ENCODE data around the gene NFYC. TPM values are rescaled to one million over a fixed set of nuclear protein-coding genes. Genes with fewer than 3 reads are reported as not detected.

Gene NFYC
- total RNA-seq, 1 donor from 2014 or later: 67.2 TPM

DNA sequence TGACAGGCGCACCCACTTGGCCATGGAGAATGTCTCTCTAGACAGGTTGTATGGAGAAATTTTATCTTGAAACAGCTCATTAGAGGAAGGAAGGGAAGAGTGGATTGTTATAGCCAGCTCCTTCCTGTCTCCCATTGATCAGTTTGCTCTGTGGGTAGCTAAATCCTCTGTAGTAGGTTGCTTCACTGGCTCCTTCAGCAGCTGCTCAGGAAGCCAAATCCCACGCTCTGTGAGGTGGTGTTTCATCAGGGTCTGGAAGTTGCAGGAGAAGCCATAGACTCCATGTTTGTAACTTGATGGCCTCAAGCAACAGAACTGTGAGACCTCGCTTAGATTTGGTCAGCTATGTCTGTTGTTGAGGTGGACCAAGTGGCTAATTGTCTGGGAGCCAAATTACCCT is 6.8 kb upstream of the NFYC start:
- TF ChIP-seq, protein P1, sequence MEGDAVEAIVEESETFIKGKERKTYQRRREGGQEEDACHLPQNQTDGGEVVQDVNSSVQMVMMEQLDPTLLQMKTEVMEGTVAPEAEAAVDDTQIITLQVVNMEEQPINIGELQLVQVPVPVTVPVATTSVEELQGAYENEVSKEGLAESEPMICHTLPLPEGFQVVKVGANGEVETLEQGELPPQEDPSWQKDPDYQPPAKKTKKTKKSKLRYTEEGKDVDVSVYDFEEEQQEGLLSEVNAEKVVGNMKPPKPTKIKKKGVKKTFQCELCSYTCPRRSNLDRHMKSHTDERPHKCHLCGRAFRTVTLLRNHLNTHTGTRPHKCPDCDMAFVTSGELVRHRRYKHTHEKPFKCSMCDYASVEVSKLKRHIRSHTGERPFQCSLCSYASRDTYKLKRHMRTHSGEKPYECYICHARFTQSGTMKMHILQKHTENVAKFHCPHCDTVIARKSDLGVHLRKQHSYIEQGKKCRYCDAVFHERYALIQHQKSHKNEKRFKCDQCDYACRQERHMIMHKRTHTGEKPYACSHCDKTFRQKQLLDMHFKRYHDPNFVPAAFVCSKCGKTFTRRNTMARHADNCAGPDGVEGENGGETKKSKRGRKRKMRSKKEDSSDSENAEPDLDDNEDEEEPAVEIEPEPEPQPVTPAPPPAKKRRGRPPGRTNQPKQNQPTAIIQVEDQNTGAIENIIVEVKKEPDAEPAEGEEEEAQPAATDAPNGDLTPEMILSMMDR (conservative IDR thresholded peaks at IDR 0.05): no peak
- Mint-ChIP-seq H3K9me3 (peaks cover 8% of the 10 kb centered on the region), H3K27me3 (ENCODE audit: low read depth) (no peaks in the 10 kb centered on the region), H3K36me3 (ENCODE audit: low read depth) (peaks cover 22% of the 10 kb centered on the region), H3K4me1 (peaks cover 10% of the 10 kb centered on the region), H3K27ac (ENCODE audit: unreplicated experiment) (no peak overlapping the region), H3K4me3 (no peak overlapping the region)
- no peak for DNase-seq (ENCODE audit: low read depth, low spot score)

DNA sequence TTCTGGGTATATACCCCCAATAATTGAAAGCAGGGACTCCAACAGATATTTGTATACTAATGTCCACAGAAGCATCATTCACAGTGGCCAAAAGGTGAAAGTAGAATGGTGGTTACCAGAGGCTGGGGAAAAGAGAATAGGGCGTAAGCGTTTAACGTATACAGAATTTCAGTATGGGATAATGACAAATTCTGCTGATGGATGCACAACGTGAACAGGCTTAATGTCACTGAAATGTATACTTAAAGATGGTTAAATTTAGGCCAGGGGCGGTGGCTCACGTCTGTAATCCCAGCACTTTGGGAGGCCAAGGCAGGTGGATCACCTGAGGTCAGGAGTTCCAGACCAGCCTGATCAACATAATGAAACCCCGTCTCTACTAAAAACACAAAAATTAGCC is 4.4 kb upstream of the NFYC start:
- Mint-ChIP-seq H3K4me1 (peaks cover 30% of the 10 kb centered on the region), H3K4me3 (no peak overlapping the region), H3K9me3 (peaks cover 8% of the 10 kb centered on the region), H3K27me3 (ENCODE audit: low read depth) (no peaks in the 10 kb centered on the region), H3K36me3 (ENCODE audit: low read depth) (peaks cover 24% of the 10 kb centered on the region), H3K27ac (ENCODE audit: unreplicated experiment) (no peak overlapping the region)
- no peak for DNase-seq (ENCODE audit: low read depth, low spot score)
- TF ChIP-seq, protein P1 (conservative IDR thresholded peaks at IDR 0.05): no peak

DNA sequence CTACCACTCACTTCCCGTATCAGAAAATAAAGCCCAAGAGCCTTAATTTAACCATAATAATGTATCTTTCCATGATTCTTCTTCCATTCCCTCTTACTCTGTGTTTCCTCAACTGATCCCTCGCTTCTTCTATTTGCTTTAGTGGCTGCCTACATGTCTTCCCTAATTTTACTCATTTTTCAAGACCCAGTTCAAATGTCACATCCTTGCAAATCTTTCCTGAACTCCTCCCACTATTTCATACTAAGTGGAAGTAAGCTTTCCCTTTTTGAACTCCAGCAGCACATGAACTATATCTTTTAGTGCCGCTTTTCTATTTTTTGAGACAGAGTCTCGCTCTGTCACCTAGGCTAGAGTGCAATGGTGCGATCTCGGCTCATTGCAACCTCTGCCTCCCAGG is 3.8 kb upstream of the NFYC start:
- no peak overlapping the region for H3K4me3 Mint-ChIP-seq
- H3K27me3 Mint-ChIP-seq (ENCODE audit: low read depth): no peaks in the 10 kb centered on the region
- peaks cover 8% of the 10 kb centered on the region for H3K9me3 Mint-ChIP-seq
- no peak for DNase-seq (ENCODE audit: low read depth, low spot score)
- peaks cover 36% of the 10 kb centered on the region for H3K4me1 Mint-ChIP-seq
- TF ChIP-seq, protein P1 (conservative IDR thresholded peaks at IDR 0.05): no peak
- no peak overlapping the region for H3K27ac Mint-ChIP-seq (ENCODE audit: unreplicated experiment)
- H3K36me3 Mint-ChIP-seq (ENCODE audit: low read depth): peaks cover 24% of the 10 kb centered on the region

DNA sequence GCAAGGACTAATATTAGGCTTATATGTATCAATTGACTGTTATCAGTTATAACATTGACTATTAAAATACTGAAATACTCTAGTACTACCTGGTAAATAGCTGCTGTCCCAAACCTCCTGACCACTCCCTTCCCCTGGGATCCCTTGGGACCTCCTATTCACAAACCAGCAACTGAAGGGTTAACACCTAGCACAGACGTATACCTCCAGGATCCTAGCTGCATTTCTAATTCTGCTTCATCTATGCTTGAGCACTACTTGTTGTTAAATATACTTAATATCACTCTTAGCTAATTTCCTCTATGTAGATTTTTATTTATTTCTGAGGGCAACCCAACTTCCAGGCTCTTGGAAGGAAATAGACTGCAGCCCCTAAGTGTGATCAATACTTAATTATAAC is 1.8 kb upstream of the NFYC start:
- no peak for DNase-seq (ENCODE audit: low read depth, low spot score)
- TF ChIP-seq, protein P1 (conservative IDR thresholded peaks at IDR 0.05): no peak
- no peaks in the 10 kb centered on the region for H3K9me3 Mint-ChIP-seq
- peaks cover 18% of the 10 kb centered on the region for H3K36me3 Mint-ChIP-seq (ENCODE audit: low read depth)
- peaks cover 50% of the 10 kb centered on the region for H3K4me1 Mint-ChIP-seq
- H3K4me3 Mint-ChIP-seq: peak overlapping the region; percentile 75
- no peak overlapping the region for H3K27ac Mint-ChIP-seq (ENCODE audit: unreplicated experiment)
- H3K27me3 Mint-ChIP-seq (ENCODE audit: low read depth): no peaks in the 10 kb centered on the region

DNA sequence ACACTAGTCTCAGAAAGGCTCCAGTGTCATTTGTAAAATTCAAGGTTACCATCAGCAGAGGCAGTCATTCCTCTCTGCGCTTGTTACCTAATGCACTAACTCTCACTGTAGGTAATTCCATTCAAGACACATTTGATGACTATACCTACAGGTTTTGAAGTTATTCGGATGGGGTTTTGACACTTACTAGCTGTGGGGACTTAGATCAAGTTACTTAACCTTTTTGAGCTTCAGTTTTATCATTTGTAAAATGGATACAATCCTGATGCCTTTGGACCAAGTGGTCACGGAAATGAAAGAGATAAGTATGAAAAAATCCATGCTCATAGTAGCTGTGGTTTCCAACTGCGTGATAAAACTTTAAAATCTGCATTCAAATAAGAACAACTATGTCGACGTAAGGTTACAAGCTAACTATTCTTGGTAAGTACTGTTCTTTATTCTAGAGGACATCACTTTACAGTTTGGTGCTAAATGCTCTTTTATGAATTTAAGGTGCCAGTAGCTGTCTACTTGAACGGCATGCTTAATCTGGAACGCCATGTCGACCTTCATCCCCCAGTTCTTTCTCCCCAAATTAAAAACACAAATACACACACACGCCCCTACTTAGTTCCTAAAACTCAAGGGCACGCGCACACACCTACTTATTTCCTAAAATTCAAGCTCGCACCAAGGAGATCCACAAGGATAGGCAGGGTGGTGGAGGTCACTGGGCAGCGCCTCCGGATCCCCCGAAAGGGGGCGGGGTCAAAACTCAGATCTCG is 550 bp upstream of the NFYC start:
- Mint-ChIP-seq H3K27me3 (ENCODE audit: low read depth) (no peaks in the 10 kb centered on the region), H3K36me3 (ENCODE audit: low read depth) (peaks cover 12% of the 10 kb centered on the region), H3K27ac (ENCODE audit: unreplicated experiment) (peak overlapping the region; percentile 99), H3K4me3 (peak overlapping the region; percentile 98), H3K9me3 (no peaks in the 10 kb centered on the region), H3K4me1 (peaks cover 51% of the 10 kb centered on the region)
- no peak for DNase-seq (ENCODE audit: low read depth, low spot score)
- TF ChIP-seq, protein P1 (conservative IDR thresholded peaks at IDR 0.05): no peak

Measured in neural crest cell (in vitro differentiated cells).